Measurements from ENCODE around the gene CAPN3.

DNA sequence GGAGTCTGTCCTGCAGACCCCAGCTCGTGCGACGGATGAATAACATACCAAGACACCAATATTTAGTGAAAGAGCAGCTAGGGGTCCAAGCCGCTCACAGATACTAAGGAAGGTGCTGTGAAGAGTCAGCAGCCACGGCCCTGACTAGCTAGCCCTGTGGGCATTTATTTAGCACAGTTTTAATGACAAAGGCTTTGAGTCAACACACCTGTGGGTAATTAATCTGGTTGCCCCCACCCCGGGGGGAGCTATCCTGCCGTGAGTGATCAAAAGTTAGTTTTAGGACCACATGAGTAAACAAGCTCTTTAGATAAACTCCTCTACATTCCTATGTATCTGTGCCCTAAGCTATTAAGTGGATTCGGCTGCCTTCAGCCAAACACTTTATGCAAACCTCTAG lies 18.7 kb downstream of the CAPN3 start:
- TF ChIP-seq, protein P1, sequence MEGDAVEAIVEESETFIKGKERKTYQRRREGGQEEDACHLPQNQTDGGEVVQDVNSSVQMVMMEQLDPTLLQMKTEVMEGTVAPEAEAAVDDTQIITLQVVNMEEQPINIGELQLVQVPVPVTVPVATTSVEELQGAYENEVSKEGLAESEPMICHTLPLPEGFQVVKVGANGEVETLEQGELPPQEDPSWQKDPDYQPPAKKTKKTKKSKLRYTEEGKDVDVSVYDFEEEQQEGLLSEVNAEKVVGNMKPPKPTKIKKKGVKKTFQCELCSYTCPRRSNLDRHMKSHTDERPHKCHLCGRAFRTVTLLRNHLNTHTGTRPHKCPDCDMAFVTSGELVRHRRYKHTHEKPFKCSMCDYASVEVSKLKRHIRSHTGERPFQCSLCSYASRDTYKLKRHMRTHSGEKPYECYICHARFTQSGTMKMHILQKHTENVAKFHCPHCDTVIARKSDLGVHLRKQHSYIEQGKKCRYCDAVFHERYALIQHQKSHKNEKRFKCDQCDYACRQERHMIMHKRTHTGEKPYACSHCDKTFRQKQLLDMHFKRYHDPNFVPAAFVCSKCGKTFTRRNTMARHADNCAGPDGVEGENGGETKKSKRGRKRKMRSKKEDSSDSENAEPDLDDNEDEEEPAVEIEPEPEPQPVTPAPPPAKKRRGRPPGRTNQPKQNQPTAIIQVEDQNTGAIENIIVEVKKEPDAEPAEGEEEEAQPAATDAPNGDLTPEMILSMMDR (IDR thresholded peaks at IDR 0.05 in 4 of 5, conservative IDR thresholded peaks at IDR 0.05 in 1 of 5), result no peak
- no peak for TF ChIP-seq POLR2A (IDR thresholded peaks at IDR 0.05)
